GM12878 (cell line): ENCODE results near the gene LIFR. TPM values are rescaled to one million over a fixed set of nuclear protein-coding genes. Genes with fewer than 3 reads are reported as not detected.

Experiments used
- ATAC-seq: fragments of 200-7000 bp; cut with Tn5 transposase; 3 replicates; pipeline ENCODE4 v1.9.1; 2020; ENCODE audit warnings: mild to moderate bottlenecking, moderate library complexity
- BruUV-seq: library from RNA; stranded (reverse); fragments of 400-500 nt; replicated peaks from 2 replicates; lab custom pipeline; 2021; lab: Mats Ljungman, UMichigan
- CTCF ChIA-PET: fragments of 300-600 bp; sonication (Branson Sonifier 250); formaldehyde crosslinking; extraction: SDS; loops from one replicate; lab custom pipeline; 2021; ENCODE audit warnings: inconsistent platforms; lab: Yijun Ruan, JAX
- POLR2A ChIA-PET: fragments of 350-600 bp; formaldehyde crosslinking; extraction: SDS; loops from one replicate; lab custom pipeline; 2021; ENCODE audit warnings: inconsistent platforms; lab: Charles Lee
- RAD21 ChIA-PET: fragments of 300-600 bp; sonication (Branson Sonifier 250); formaldehyde crosslinking; loops from one replicate; lab custom pipeline; 2023; ENCODE audit warnings: antibody characterized with exemption; ENCODE audit not compliant: unreplicated experiment; lab: Charles Lee
- SMC1A ChIA-PET: fragments of 300-600 bp; sonication (Branson Sonifier 250); formaldehyde crosslinking; loops from one replicate; lab custom pipeline; 2023; ENCODE audit not compliant: unreplicated experiment, uncharacterized antibody; lab: Charles Lee
- DNase-seq: peaks from one replicate; pipeline ENCODE4 v3.0.0-alpha.2; 2011; ENCODE audit warnings: low read depth, low spot score
- FAIRE-seq: peaks from 3 replicates; lab custom pipeline; 2011; peaks lifted over from hg19 to GRCh38; lab: Jason Lieb, UNC
- H2AFZ ChIP-seq: 2 replicates; pipeline ENCODE4 v1.6.0; 2011; ENCODE audit warnings: low read depth, low read length, control low read depth; ENCODE audit not compliant: control insufficient read depth
- H3K27ac ChIP-seq: 2 replicates; pipeline ENCODE4 v1.5.1; 2011; ENCODE audit warnings: control low read depth; ENCODE audit not compliant: control insufficient read depth, insufficient read depth
- H3K27me3 ChIP-seq, 2 experiments: replicated peaks in 1 of 2; 2 replicates each; pipeline versions ENCODE4 v1.6.0 to v1.6.1; 2011; ENCODE audit warnings: low read length in 1 of 2; ENCODE audit not compliant: control insufficient read depth in 2 of 2, insufficient read depth in 2 of 2
- H3K36me3 ChIP-seq, 2 experiments: 2 replicates each; pipeline ENCODE4 v1.5.1; 2011; ENCODE audit warnings: low read length in 1 of 2; ENCODE audit not compliant: control insufficient read depth in 2 of 2, insufficient read depth in 2 of 2
- H3K4me1 ChIP-seq: 2 replicates; pipeline ENCODE4 v1.6.1; 2011; ENCODE audit warnings: mild to moderate bottlenecking, low read length, moderate library complexity, mixed read lengths; ENCODE audit not compliant: control insufficient read depth, insufficient read depth
- H3K4me2 ChIP-seq: 2 replicates; pipeline ENCODE4 v1.6.0; 2011; ENCODE audit warnings: control low read depth; ENCODE audit not compliant: control insufficient read depth, insufficient read depth
- H3K4me3 ChIP-seq: fragments of 200-600 bp; sonication (generic); 2 replicates; pipeline ENCODE4 v1.5.1; 2016
- H3K79me2 ChIP-seq: 2 replicates; pipeline ENCODE4 v1.6.0; 2011; ENCODE audit warnings: low read length; ENCODE audit not compliant: control insufficient read depth, insufficient read depth
- H3K9ac ChIP-seq: 2 replicates; pipeline ENCODE4 v1.8.0; 2011; ENCODE audit warnings: low read length, control low read depth, mixed read lengths; ENCODE audit not compliant: control insufficient read depth, insufficient read depth
- H3K9me3 ChIP-seq: replicated peaks from 3 replicates; pipeline ENCODE4 v1.5.1; 2011; ENCODE audit warnings: mild to moderate bottlenecking, low read length; ENCODE audit not compliant: control insufficient read depth, insufficient read depth
- H4K20me1 ChIP-seq: 2 replicates; pipeline ENCODE4 v1.6.0; 2011; ENCODE audit not compliant: control insufficient read depth, insufficient read depth
- ATF2 ChIP-seq: IDR thresholded peaks from 2 replicates; pipeline ENCODE4 v1.6.1; 2012; ENCODE audit warnings: low read length, inconsistent platforms
- ATF7 ChIP-seq: fragments of 450-650 bp; IDR thresholded peaks from 2 replicates; pipeline ENCODE4 v1.6.1; 2016; ENCODE audit warnings: low read depth, mild to moderate bottlenecking
- CEBPZ ChIP-seq: fragments of 150-350 bp; IDR thresholded peaks from 2 replicates; pipeline ENCODE4 v1.6.1; 2016; ENCODE audit warnings: low read depth, low read length
- EED ChIP-seq: sonication (generic); IDR thresholded peaks from 2 replicates; pipeline ENCODE4 v1.6.1; 2016; ENCODE audit warnings: antibody characterized with exemption, low read depth
- ESRRA ChIP-seq: IDR thresholded peaks from 2 replicates; pipeline ENCODE4 v1.6.1; 2012; ENCODE audit warnings: mild to moderate bottlenecking, low read length, improper control_type of control experiment
- EZH2 ChIP-seq: IDR thresholded peaks from 2 replicates; pipeline ENCODE4 v1.6.1; 2012; ENCODE audit warnings: low read depth, mild to moderate bottlenecking, control low read depth, inconsistent platforms, low read length, borderline replicate concordance; ENCODE audit not compliant: control insufficient read depth
- HCFC1 ChIP-seq: fragments of 150-350 bp; IDR thresholded peaks from 2 replicates; pipeline ENCODE4 v1.6.1; 2014; ENCODE audit warnings: low read length
- MYB ChIP-seq: fragments of 150-350 bp; IDR thresholded peaks from 2 replicates; pipeline ENCODE4 v1.6.1; 2014; ENCODE audit warnings: mild to moderate bottlenecking, low read depth, low read length, borderline replicate concordance
- NFYA ChIP-seq: IDR thresholded peaks from 2 replicates; pipeline ENCODE4 v1.6.1; 2011; ENCODE audit warnings: low read depth, mild to moderate bottlenecking, low read length, improper control_type of control experiment, borderline replicate concordance
- NR2C1 ChIP-seq: fragments of 450-650 bp; IDR thresholded peaks from 2 replicates; pipeline ENCODE4 v1.6.1; 2017; ENCODE audit warnings: antibody characterized with exemption, mild to moderate bottlenecking, moderate library complexity
- ZNF274 ChIP-seq: IDR thresholded peaks from one replicate; pipeline ENCODE4 v1.8.0; 2011; ENCODE audit not compliant: insufficient read length, insufficient read depth
- ZZZ3 ChIP-seq: IDR thresholded peaks from 2 replicates; pipeline ENCODE4 v1.6.1; 2011; ENCODE audit warnings: low read depth; ENCODE audit not compliant: control insufficient read depth, insufficient read length
- WGBS: methylation state at CpG from one replicate; pipeline ENCODE4 v1.1.6; 2016; ENCODE audit warnings: low lambda C conversion rate; ENCODE audit not compliant: insufficient replicate concordance, insufficient coverage; ENCODE audit errors: missing lambda C conversion rate; 5-methylcytosine and 5-hydroxymethylcytosine counted together
- in situ Hi-C: fragments of 300-500 bp; cut with MboI; formaldehyde crosslinking; loops from 9 replicates; pipeline ENCODE4 v1.14.3; 2018; ENCODE audit warnings: mixed read lengths
- intact Hi-C: fragments of 100-400 bp; cut with micrococcal nuclease; formaldehyde crosslinking; loops from one replicate; pipeline ENCODE4 v1.14.2; 2022; ENCODE audit not compliant: unreplicated experiment
- polyA plus RNA-seq, 11 experiments: library from polyadenylated mRNA; depleted of rRNA in 4 of 11; unstranded in 6 of 11; stranded (reverse) in 5 of 11; fragments of >200 nt; fragmentation: Nextera tagmentation in 4 of 11; fragmentation: Illumina TruSeq in 1 of 11; extraction: Ambion mirVana in 4 of 11; extraction: Trizol in 1 of 11; gene quantifications; 1 replicate in 1 of 11; 2 replicates in 10 of 11; pipeline versions ENCODE4 v1.2.1 to v1.2.3, GENCODE V29; 2011 to 2016; ENCODE audit warnings: inconsistent platforms in 2 of 11, missing spikeins in 2 of 11, low read depth in 1 of 11
- total RNA-seq, 4 experiments: library from RNA; depleted of rRNA in 3 of 4; stranded (reverse); fragments of >200 nt in 3 of 4; fragmentation: Illumina TruSeq in 1 of 4; extraction: Trizol in 1 of 4; gene quantifications; 2 replicates each; pipeline versions ENCODE4 v1.2.1 to v1.2.3, GENCODE V29; 2013 to 2021

Gene LIFR
- total and polyA plus RNA-seq, 10 of the 15 experiments (the other 5 are each of a cell fraction or from before 2014, with no cell fraction given): 0.10 TPM; not detected in 9

- in situ Hi-C loops: no loop called here
- H3K9me3 ChIP-seq: no peaks in the 10 kb centered on the region
- POLR2A ChIA-PET: no interaction called here
- no peak overlapping the region for H3K9ac ChIP-seq
- DNase-seq: no peak
- no peaks in the 10 kb centered on the region for H3K4me1 ChIP-seq
- no peaks in the 10 kb centered on the region for H3K27me3 ChIP-seq
- no peak for ATAC-seq
- WGBS: 0% methylated on average over 5 of the region's 5 CpGs
- no peaks in the 10 kb centered on the region for H3K79me2 ChIP-seq
- SMC1A ChIA-PET: no interaction called here
- no peaks in the 10 kb centered on the region for H4K20me1 ChIP-seq
- H3K4me3 ChIP-seq: no peak overlapping the region
- intact Hi-C loops: no loop called here
- RAD21 ChIA-PET: no interaction called here
- no TSS peak for BruUV-seq
- H3K4me2 ChIP-seq: no peak overlapping the region
- TF ChIP-seq ATF7 (no peak), ZZZ3 (no peak)
- CTCF ChIA-PET: interaction anchor here (0.7 kb wide), 1 partner anchor 160 kb away, joined by 3 read pairs; no protein-coding TSS in a partner anchor
- H2AFZ ChIP-seq: no peak overlapping the region
- no peak for FAIRE-seq
- H3K36me3 ChIP-seq: no peaks in the 10 kb centered on the region
- H3K27ac ChIP-seq: no peak overlapping the region
Observed at GRCh38 chr5:38601133-38601862, 44.9 kb upstream of the LIFR start.

- Histone ChIP-seq H4K20me1 (no peaks in the 10 kb centered on the region), H3K27me3 (no peaks in the 10 kb centered on the region), H3K4me1 (no peaks in the 10 kb centered on the region), H3K36me3 (no peaks in the 10 kb centered on the region), H3K79me2 (no peaks in the 10 kb centered on the region), H3K4me2 (no peak overlapping the region), H3K9ac (no peak overlapping the region), H3K4me3 (no peak overlapping the region), H3K9me3 (no peaks in the 10 kb centered on the region), H3K27ac (no peak overlapping the region), H2AFZ (no peak overlapping the region)
- ATAC-seq (no peak), FAIRE-seq (no peak), DNase-seq (no peak)
- ChIA-PET CTCF (no interaction called here), RAD21 (no interaction called here), POLR2A (no interaction called here), SMC1A (interaction anchor here (1.8 kb wide), 1 partner anchor 21 kb away, joined by 4 read pairs; no protein-coding TSS in a partner anchor)
- WGBS: 42% methylated on average over 3 of the region's 3 CpGs
- BruUV-seq: no TSS peak
- in situ Hi-C loops (no loop called here), intact Hi-C loops (no loop called here)
- TF ChIP-seq MYB (no peak), ESRRA (no peak), CEBPZ (no peak), NFYA (no peak), HCFC1 (no peak), EED (no peak), NR2C1 (no peak), EZH2 (no peak), ATF2 (no peak), ZNF274 (no peak)
Observed at GRCh38 chr5:38600329-38601045, 44.0 kb upstream of the LIFR start.
